ENCODE data around the gene ZNF805.

DNA sequence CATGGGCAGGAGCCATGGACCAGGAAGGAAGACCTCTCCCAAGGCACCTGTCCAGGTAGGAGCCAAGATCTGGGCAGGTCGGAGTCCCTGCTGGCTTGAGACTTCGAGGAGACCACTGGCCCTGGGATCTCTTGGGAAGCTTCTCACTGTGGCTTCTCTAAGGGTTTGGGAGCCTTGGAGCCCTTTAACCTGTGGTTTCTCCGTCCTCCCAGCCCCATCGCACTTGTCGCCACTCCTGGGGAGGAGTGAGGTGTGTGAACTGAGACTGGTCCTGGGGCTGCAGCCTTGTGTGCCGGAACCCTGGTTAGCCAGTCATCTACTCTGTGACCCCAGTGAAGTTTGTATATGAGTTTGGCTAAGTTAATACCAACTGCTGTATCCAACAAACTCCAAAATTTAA, 8.2 kb downstream of the ZNF805 start:
- TF ChIP-seq EZH2phosphoT487 (IDR thresholded peaks at IDR 0.05; ENCODE audit: insufficient read depth, low read depth) (no peak), EZH2 (IDR thresholded peaks at IDR 0.05; ENCODE audit: insufficient read depth, poor library complexity, severe bottlenecking) (no peak)

Data from GM23248 (cell line).